Left ventricle myocardium inferior (tissue), 1 donor: Measurements from ENCODE around the gene NCAPD2. TPM values are rescaled to one million over a fixed set of nuclear protein-coding genes. Genes with fewer than 3 reads are reported as not detected.
"Not testable (repeated sequence)": the region's sequence is repeated elsewhere in the genome, so short reads cannot be mapped to it uniquely, and the experiment has no call there.

Source experiments
- DNase-seq: peaks from one replicate; pipeline ENCODE4 v3.0.0-alpha.2; 2020
- H3K27ac ChIP-seq: fragments of 200-600 bp; replicated peaks from 2 replicates; pipeline ENCODE4 v1.8.0; 2021
- H3K27me3 ChIP-seq: fragments of 200-600 bp; 2 replicates; pipeline ENCODE4 v1.8.0; 2021; ENCODE audit warnings: low read depth
- H3K36me3 ChIP-seq: fragments of 200-600 bp; 2 replicates; pipeline ENCODE4 v1.8.0; 2021
- H3K4me1 ChIP-seq: fragments of 200-600 bp; 2 replicates; pipeline ENCODE4 v1.8.0; 2021
- H3K4me3 ChIP-seq: fragments of 200-600 bp; 2 replicates; pipeline ENCODE4 v1.8.0; 2021; ENCODE audit warnings: mild to moderate bottlenecking, moderate library complexity
- H3K9me3 ChIP-seq: fragments of 200-600 bp; replicated peaks from 2 replicates; pipeline ENCODE4 v1.8.0; 2021
- CTCF ChIP-seq: fragments of 200-600 bp; IDR thresholded peaks from 2 replicates; pipeline ENCODE4 v1.8.0; 2021; ENCODE audit warnings: antibody characterized with exemption, mild to moderate bottlenecking, borderline replicate concordance
- intact Hi-C: fragments of 100-400 bp; cut with micrococcal nuclease; formaldehyde crosslinking; loops from one replicate; pipeline ENCODE4 v1.11.0; 2022
- total RNA-seq: library from RNA; stranded (reverse); fragmentation: NEBNext Ultra II Directional; extraction: Animal tissue kit (Norgen Biotek cat#: 25700); gene quantifications from one replicate; pipeline ENCODE4 v1.2.1, GENCODE V29; 2021
- donor health status: DM: no; HTN: yes; CAD: no; lungs with severe emphysema.

The NCAPD2 gene
- total RNA-seq, 1 donor from 2014 or later = 9.2 TPM

GRCh38 chr12:6553051-6553868, 59.4 kb downstream of the NCAPD2 start:
- Histone ChIP-seq H3K9me3 (no peaks in the 10 kb centered on the region), H3K36me3 (peaks cover 22% of the 10 kb centered on the region), H3K27me3 (no peaks in the 10 kb centered on the region), H3K27ac (peak overlapping the region; percentile 94), H3K4me1 (peaks cover 94% of the 10 kb centered on the region), H3K4me3 (peak overlapping the region; percentile 95)
- no peak for TF ChIP-seq CTCF
- peak; percentile 57 for DNase-seq
- intact Hi-C loops = no loop called here

GRCh38 chr12:6554168-6555017, 60.5 kb downstream of the NCAPD2 start:
- peak; percentile 74 for TF ChIP-seq CTCF
- peak overlapping the region; percentile 94 for H3K27ac ChIP-seq
- peaks cover 18% of the 10 kb centered on the region for H3K36me3 ChIP-seq
- H3K4me3 ChIP-seq = peak overlapping the region; percentile 95
- no peaks in the 10 kb centered on the region for H3K27me3 ChIP-seq
- H3K4me1 ChIP-seq = peaks cover 84% of the 10 kb centered on the region
- DNase-seq = peak; percentile 81
- no peaks in the 10 kb centered on the region for H3K9me3 ChIP-seq
- intact Hi-C loops = no loop called here

GRCh38 chr12:6555018-6555691, 61.3 kb downstream of the NCAPD2 start:
- peak overlapping the region; percentile 94 for H3K27ac ChIP-seq
- TF ChIP-seq CTCF = no peak
- no peaks in the 10 kb centered on the region for H3K9me3 ChIP-seq
- H3K36me3 ChIP-seq = peaks cover 23% of the 10 kb centered on the region
- DNase-seq = no peak
- H3K4me3 ChIP-seq = peak overlapping the region; percentile 95
- H3K27me3 ChIP-seq = no peaks in the 10 kb centered on the region
- intact Hi-C loops = no loop called here
- peaks cover 76% of the 10 kb centered on the region for H3K4me1 ChIP-seq

- Histone ChIP-seq H3K36me3 (peaks cover 36% of the 10 kb centered on the region), H3K4me3 (peak overlapping the region; percentile 95), H3K4me1 (peaks cover 63% of the 10 kb centered on the region), H3K27ac (peak overlapping the region; percentile 94)
- H3K27me3 ChIP-seq, DNase-seq, intact Hi-C loops, H3K9me3 ChIP-seq: not testable (repeated sequence)
Measured at GRCh38 chr12:6556496-6556817, 62.6 kb downstream of the NCAPD2 start.

- Histone ChIP-seq H3K4me1 (peaks cover 59% of the 10 kb centered on the region), H3K4me3 (peak overlapping the region; percentile 95), H3K9me3 (no peaks in the 10 kb centered on the region), H3K36me3 (peaks cover 40% of the 10 kb centered on the region), H3K27ac (peak overlapping the region; percentile 94), H3K27me3 (no peaks in the 10 kb centered on the region)
- intact Hi-C loops = no loop called here
- no peak for TF ChIP-seq CTCF
- DNase-seq = no peak
Measured at GRCh38 chr12:6556857-6557256, 63.0 kb downstream of the NCAPD2 start.
